ENCODE data around the gene TRAF5.

- TF ChIP-seq, protein P1, sequence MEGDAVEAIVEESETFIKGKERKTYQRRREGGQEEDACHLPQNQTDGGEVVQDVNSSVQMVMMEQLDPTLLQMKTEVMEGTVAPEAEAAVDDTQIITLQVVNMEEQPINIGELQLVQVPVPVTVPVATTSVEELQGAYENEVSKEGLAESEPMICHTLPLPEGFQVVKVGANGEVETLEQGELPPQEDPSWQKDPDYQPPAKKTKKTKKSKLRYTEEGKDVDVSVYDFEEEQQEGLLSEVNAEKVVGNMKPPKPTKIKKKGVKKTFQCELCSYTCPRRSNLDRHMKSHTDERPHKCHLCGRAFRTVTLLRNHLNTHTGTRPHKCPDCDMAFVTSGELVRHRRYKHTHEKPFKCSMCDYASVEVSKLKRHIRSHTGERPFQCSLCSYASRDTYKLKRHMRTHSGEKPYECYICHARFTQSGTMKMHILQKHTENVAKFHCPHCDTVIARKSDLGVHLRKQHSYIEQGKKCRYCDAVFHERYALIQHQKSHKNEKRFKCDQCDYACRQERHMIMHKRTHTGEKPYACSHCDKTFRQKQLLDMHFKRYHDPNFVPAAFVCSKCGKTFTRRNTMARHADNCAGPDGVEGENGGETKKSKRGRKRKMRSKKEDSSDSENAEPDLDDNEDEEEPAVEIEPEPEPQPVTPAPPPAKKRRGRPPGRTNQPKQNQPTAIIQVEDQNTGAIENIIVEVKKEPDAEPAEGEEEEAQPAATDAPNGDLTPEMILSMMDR (IDR thresholded peaks at IDR 0.05), result peak; percentile 53 to 76 (median 72)
- no peak for TF ChIP-seq POLR2A (IDR thresholded peaks at IDR 0.05)
Observed at GRCh38 chr1:211323156-211324063, 3.2 kb upstream of the TRAF5 start.

All from adrenal gland (tissue), 5 donors.